Prostate gland (tissue), 2 donors: Measurements from ENCODE around the gene IFT57. TPM values are rescaled to one million over a fixed set of nuclear protein-coding genes. Genes with fewer than 3 reads are reported as not detected.

Experiments
- DNase-seq: peaks from one replicate; pipeline ENCODE4 v3.0.0-alpha.2; 2019; ENCODE audit warnings: low spot score
- H3K27ac ChIP-seq, 2 donors: fragments of 200-600 bp; sonication (generic); 2 replicates each; pipeline ENCODE4 v1.5.1; 2017 to 2019
- H3K27me3 ChIP-seq: fragments of 200-600 bp; sonication (generic); replicated peaks from 2 replicates; pipeline ENCODE4 v1.5.1; 2019; ENCODE audit not compliant: insufficient read depth
- H3K36me3 ChIP-seq, 2 donors: fragments of 200-600 bp; sonication (generic); 1 replicate in 1 of 2; 2 replicates in 1 of 2; pipeline versions ENCODE4 v1.5.1 to v1.8.1; 2017 to 2019
- H3K4me1 ChIP-seq: fragments of 200-600 bp; sonication (generic); replicated peaks from 2 replicates; pipeline ENCODE4 v1.5.1; 2019
- H3K4me3 ChIP-seq, 2 donors: fragments of 200-600 bp; sonication (generic); 2 replicates each; pipeline ENCODE4 v1.5.1; 2017 to 2019
- H3K9me3 ChIP-seq: fragments of 200-600 bp; sonication (generic); 2 replicates; pipeline ENCODE4 v1.5.1; 2017
- POLR2A ChIP-seq: fragments of 450-650 bp; IDR thresholded peaks from one replicate; pipeline ENCODE4 v1.6.1; 2016; ENCODE audit warnings: antibody characterized with exemption, mild to moderate bottlenecking
- POLR2AphosphoS5 ChIP-seq: sonication (generic); formaldehyde crosslinking; IDR thresholded peaks from one replicate; pipeline ENCODE4 v1.6.1; 2017; ENCODE audit warnings: antibody characterized with exemption
- WGBS: methylation state at CpG from one replicate; pipeline ENCODE4 v1.1.5; 2018; 5-methylcytosine and 5-hydroxymethylcytosine counted together
- intact Hi-C: fragments of 100-400 bp; cut with DNase I; formaldehyde crosslinking; loops from one replicate; pipeline ENCODE4 v1.14.2; 2022
- total RNA-seq, 2 donors: library from RNA; depleted of rRNA; stranded (reverse); fragments of >200 nt; gene quantifications; one replicate each; pipeline ENCODE4 v1.1.0, GENCODE V29; 2016
- TF ChIP-seq, protein P1 (sequence below), 4 experiments: fragments of 200-600 bp in 2 of 4; fragments of 450-650 bp in 2 of 4; sonication (generic) in 2 of 4; IDR thresholded peaks; 1 replicate in 3 of 4; 2 replicates in 1 of 4; pipeline ENCODE4 v1.5.1; 2016 to 2019; ENCODE audit warnings: antibody characterized with exemption in 4 of 4, mild to moderate bottlenecking in 2 of 4, moderate library complexity in 2 of 4

Gene IFT57
- total RNA-seq, 2 donors from 2014 or later: 88.8 to 163 TPM

DNA sequence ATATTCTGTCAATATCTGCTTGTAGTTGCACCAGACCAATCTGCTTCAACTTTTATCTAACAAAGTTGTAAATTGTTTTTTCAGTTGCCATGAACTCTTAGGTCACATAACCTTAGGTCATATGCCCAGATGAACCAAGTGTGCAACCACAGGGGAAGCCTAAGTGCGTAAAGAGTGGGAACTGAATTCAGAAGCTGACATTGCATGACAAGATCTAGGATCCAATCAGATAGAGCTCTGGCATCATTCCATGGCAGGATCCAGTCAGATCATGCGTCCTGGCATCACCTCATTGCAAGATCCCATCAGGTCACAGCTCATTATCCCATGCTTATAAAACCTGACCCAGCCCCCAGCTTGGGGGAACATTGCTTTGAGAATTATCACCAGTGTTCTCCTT lies 18.9 kb upstream of the IFT57 start:
- no peak for DNase-seq
- intact Hi-C loops: no loop called here
- TF ChIP-seq, protein P1, sequence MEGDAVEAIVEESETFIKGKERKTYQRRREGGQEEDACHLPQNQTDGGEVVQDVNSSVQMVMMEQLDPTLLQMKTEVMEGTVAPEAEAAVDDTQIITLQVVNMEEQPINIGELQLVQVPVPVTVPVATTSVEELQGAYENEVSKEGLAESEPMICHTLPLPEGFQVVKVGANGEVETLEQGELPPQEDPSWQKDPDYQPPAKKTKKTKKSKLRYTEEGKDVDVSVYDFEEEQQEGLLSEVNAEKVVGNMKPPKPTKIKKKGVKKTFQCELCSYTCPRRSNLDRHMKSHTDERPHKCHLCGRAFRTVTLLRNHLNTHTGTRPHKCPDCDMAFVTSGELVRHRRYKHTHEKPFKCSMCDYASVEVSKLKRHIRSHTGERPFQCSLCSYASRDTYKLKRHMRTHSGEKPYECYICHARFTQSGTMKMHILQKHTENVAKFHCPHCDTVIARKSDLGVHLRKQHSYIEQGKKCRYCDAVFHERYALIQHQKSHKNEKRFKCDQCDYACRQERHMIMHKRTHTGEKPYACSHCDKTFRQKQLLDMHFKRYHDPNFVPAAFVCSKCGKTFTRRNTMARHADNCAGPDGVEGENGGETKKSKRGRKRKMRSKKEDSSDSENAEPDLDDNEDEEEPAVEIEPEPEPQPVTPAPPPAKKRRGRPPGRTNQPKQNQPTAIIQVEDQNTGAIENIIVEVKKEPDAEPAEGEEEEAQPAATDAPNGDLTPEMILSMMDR (IDR thresholded peaks at IDR 0.05): no peak
- TF ChIP-seq POLR2AphosphoS5 (no peak), POLR2A (no peak)
- no peaks in the 10 kb centered on the region for H3K36me3 ChIP-seq
- WGBS: 87% methylated on average over 2 of the region's 2 CpGs
- no peak overlapping the region for H3K27ac ChIP-seq
- H3K4me1 ChIP-seq: no peaks in the 10 kb centered on the region
- H3K9me3 ChIP-seq: no peaks in the 10 kb centered on the region
- no peak overlapping the region for H3K4me3 ChIP-seq
- no peaks in the 10 kb centered on the region for H3K27me3 ChIP-seq

- no peak overlapping the region for H3K27ac ChIP-seq
- H3K4me3 ChIP-seq: no peak overlapping the region
- DNase-seq: no peak
- TF ChIP-seq POLR2A (no peak), POLR2AphosphoS5 (no peak)
- TF ChIP-seq, protein P1 (IDR thresholded peaks at IDR 0.05): no peak
- intact Hi-C loops: no loop called here
- H3K4me1 ChIP-seq: no peaks in the 10 kb centered on the region
- H3K9me3 ChIP-seq: no peaks in the 10 kb centered on the region
- 33% methylated on average over 1 of the region's 1 CpG for WGBS
- no peaks in the 10 kb centered on the region for H3K36me3 ChIP-seq
- H3K27me3 ChIP-seq: no peaks in the 10 kb centered on the region
These were observed 16.9 kb upstream of the IFT57 start for GRCh38 chr3:108239082-108239481.

DNA sequence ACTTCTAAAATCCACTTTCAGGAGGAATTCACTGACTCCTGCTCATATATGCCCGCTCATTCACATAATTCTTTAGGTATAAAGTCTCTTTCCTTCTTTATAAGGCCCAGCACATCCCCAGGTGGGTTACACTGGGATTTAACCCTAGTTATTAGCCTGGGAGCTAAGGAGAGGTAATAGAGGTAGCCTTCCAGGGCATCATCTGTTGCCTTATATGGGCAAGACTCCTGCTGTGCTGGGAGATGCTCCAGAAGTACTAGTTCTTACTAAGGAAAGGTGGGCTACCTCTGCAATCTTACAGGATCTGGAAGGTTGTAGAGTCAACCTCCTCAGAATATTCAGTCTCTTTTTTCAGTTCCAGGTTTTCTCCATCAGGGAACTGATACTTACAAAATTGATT lies 13.1 kb upstream of the IFT57 start:
- 96% methylated on average over 1 of the region's 1 CpG for WGBS
- Histone ChIP-seq H3K9me3 (no peaks in the 10 kb centered on the region), H3K27ac (no peak overlapping the region), H3K4me3 (no peak overlapping the region), H3K27me3 (no peaks in the 10 kb centered on the region), H3K36me3 (no peaks in the 10 kb centered on the region), H3K4me1 (no peaks in the 10 kb centered on the region)
- DNase-seq: no peak
- TF ChIP-seq, protein P1 (IDR thresholded peaks at IDR 0.05): no peak
- no peak for TF ChIP-seq POLR2AphosphoS5
- no peak for TF ChIP-seq POLR2A
- intact Hi-C loops: no loop called here

GRCh38 chr3:108234387-108234957 lies 12.2 kb upstream of the IFT57 start:
- Histone ChIP-seq H3K4me3 (no peak overlapping the region), H3K27me3 (no peaks in the 10 kb centered on the region), H3K27ac (no peak overlapping the region), H3K36me3 (no peaks in the 10 kb centered on the region), H3K4me1 (no peaks in the 10 kb centered on the region), H3K9me3 (no peaks in the 10 kb centered on the region)
- TF ChIP-seq, protein P1 (IDR thresholded peaks at IDR 0.05): no peak
- TF ChIP-seq POLR2A (no peak), POLR2AphosphoS5 (no peak)
- intact Hi-C loops: no loop called here
- no peak for DNase-seq
- WGBS: 96% methylated on average over 1 of the region's 1 CpG

- TF ChIP-seq, protein P1 (IDR thresholded peaks at IDR 0.05): no peak
- Histone ChIP-seq H3K36me3 (no peaks in the 10 kb centered on the region), H3K27me3 (no peaks in the 10 kb centered on the region), H3K4me1 (peaks cover 6% of the 10 kb centered on the region), H3K27ac (no peak overlapping the region), H3K4me3 (no peak overlapping the region), H3K9me3 (no peaks in the 10 kb centered on the region)
- WGBS: 100% methylated on average over 1 of the region's 1 CpG
- no peak for DNase-seq
- intact Hi-C loops: no loop called here
These were observed 6.1 kb upstream of the IFT57 start for GRCh38 chr3:108228286-108228685.
